ENCODE results near the gene TMEM186. TPM values are rescaled to one million over a fixed set of nuclear protein-coding genes. Genes with fewer than 3 reads are reported as not detected.

TMEM186 gene
- total RNA-seq, 1 experiment from 2014 or later = 20.5 TPM

- Histone ChIP-seq H3K9me3 (ENCODE audit: insufficient read depth, low read depth) (no peaks in the 10 kb centered on the region), H2AFZ (no peak overlapping the region), H3K36me3 (ENCODE audit: low read depth) (no peaks in the 10 kb centered on the region), H3K4me3 (no peak overlapping the region), H3K27ac (no peak overlapping the region), H3K9me2 (ENCODE audit: insufficient read depth) (no peaks in the 10 kb centered on the region), H3F3A (ENCODE audit: insufficient read depth, low read depth) (no peaks in the 10 kb centered on the region), H4K20me1 (ENCODE audit: insufficient read depth) (no peaks in the 10 kb centered on the region), H3K4me1 (replicated peaks; ENCODE audit: insufficient read depth) (no peaks in the 10 kb centered on the region), H3K79me2 (ENCODE audit: low read depth) (no peaks in the 10 kb centered on the region), H3K4me2 (no peak overlapping the region), H3K27me3 (ENCODE audit: insufficient read depth, low read depth) (no peaks in the 10 kb centered on the region)
- BruUV-seq (replicated peaks) = no TSS peak
- no peak for TF ChIP-seq EZH2 (IDR thresholded peaks at IDR 0.05; ENCODE audit: low read depth)
- TF ChIP-seq CTCF (conservative IDR thresholded peaks at IDR 0.05) = no peak
- ChIA-PET POLR2A (ENCODE audit: unreplicated experiment) (no interaction called here), CTCF (interaction anchor here (0.5 kb wide), 1 partner anchor 219 kb away, joined by 7 read pairs; no protein-coding TSS in a partner anchor)
- intact Hi-C loops (cut with micrococcal nuclease; ENCODE audit: unreplicated experiment) = no loop called here
- DNase-seq = no peak
These were observed 12.0 kb downstream of the TMEM186 start for GRCh38 chr16:8785408-8785807.

GRCh38 chr16:8782673-8783072, 14.8 kb downstream of the TMEM186 start:
- POLR2A ChIA-PET (ENCODE audit: unreplicated experiment) = no interaction called here
- Histone ChIP-seq H3K27me3 (ENCODE audit: insufficient read depth, low read depth) (no peaks in the 10 kb centered on the region), H3K9me3 (ENCODE audit: insufficient read depth, low read depth) (no peaks in the 10 kb centered on the region), H3F3A (ENCODE audit: insufficient read depth, low read depth) (no peaks in the 10 kb centered on the region), H3K79me2 (ENCODE audit: low read depth) (no peaks in the 10 kb centered on the region), H3K27ac (no peak overlapping the region), H2AFZ (no peak overlapping the region), H4K20me1 (ENCODE audit: insufficient read depth) (no peaks in the 10 kb centered on the region), H3K4me1 (replicated peaks; ENCODE audit: insufficient read depth) (no peaks in the 10 kb centered on the region), H3K4me2 (no peak overlapping the region), H3K9me2 (ENCODE audit: insufficient read depth) (no peaks in the 10 kb centered on the region), H3K36me3 (ENCODE audit: low read depth) (no peaks in the 10 kb centered on the region), H3K4me3 (no peak overlapping the region)
- intact Hi-C loops (cut with micrococcal nuclease; ENCODE audit: unreplicated experiment) = no loop called here
- no peak for TF ChIP-seq CTCF (conservative IDR thresholded peaks at IDR 0.05)
- no peak for TF ChIP-seq EZH2 (IDR thresholded peaks at IDR 0.05; ENCODE audit: low read depth)
- CTCF ChIA-PET = interaction anchor here (0.6 kb wide), 1 partner anchor 119 kb away, joined by 3 read pairs; no protein-coding TSS in a partner anchor
- no TSS peak for BruUV-seq (replicated peaks)
- no peak for DNase-seq

GRCh38 chr16:8781797-8782196, 15.6 kb downstream of the TMEM186 start:
- H3K9me3 ChIP-seq (ENCODE audit: insufficient read depth, low read depth) = no peaks in the 10 kb centered on the region
- H3K79me2 ChIP-seq (ENCODE audit: low read depth) = no peaks in the 10 kb centered on the region
- no peaks in the 10 kb centered on the region for H3K27me3 ChIP-seq (ENCODE audit: insufficient read depth, low read depth)
- no peak overlapping the region for H3K4me3 ChIP-seq
- no peak for TF ChIP-seq CTCF (conservative IDR thresholded peaks at IDR 0.05)
- no peak for TF ChIP-seq EZH2 (IDR thresholded peaks at IDR 0.05; ENCODE audit: low read depth)
- no peaks in the 10 kb centered on the region for H4K20me1 ChIP-seq (ENCODE audit: insufficient read depth)
- H3F3A ChIP-seq (ENCODE audit: insufficient read depth, low read depth) = no peaks in the 10 kb centered on the region
- H3K36me3 ChIP-seq (ENCODE audit: low read depth) = no peaks in the 10 kb centered on the region
- H3K4me2 ChIP-seq = no peak overlapping the region
- no peak overlapping the region for H2AFZ ChIP-seq
- BruUV-seq (replicated peaks) = no TSS peak
- DNase-seq = no peak
- intact Hi-C loops (cut with micrococcal nuclease; ENCODE audit: unreplicated experiment) = no loop called here
- H3K27ac ChIP-seq = no peak overlapping the region
- POLR2A ChIA-PET (ENCODE audit: unreplicated experiment) = no interaction called here
- no peaks in the 10 kb centered on the region for H3K4me1 ChIP-seq (replicated peaks; ENCODE audit: insufficient read depth)
- H3K9me2 ChIP-seq (ENCODE audit: insufficient read depth) = no peaks in the 10 kb centered on the region
- CTCF ChIA-PET = no interaction called here

Measured in PC-9 (cell line).